HepG2 (cell line): ENCODE data around the gene JPH4. TPM values are rescaled to one million over a fixed set of nuclear protein-coding genes. Genes with fewer than 3 reads are reported as not detected.

ENCODE experiments used
- AKAP8 ChIP-seq: sonication (generic); formaldehyde crosslinking; IDR thresholded peaks from 2 replicates; pipeline ENCODE4 v1.5.1; 2020; ENCODE audit warnings: mild to moderate bottlenecking, missing genetic modification reagents
- BORCS8-MEF2B ChIP-seq: sonication (generic); formaldehyde crosslinking; IDR thresholded peaks from 2 replicates; pipeline ENCODE4 v1.8.0; 2022; ENCODE audit warnings: mild to moderate bottlenecking, missing genetic modification reagents
- DNMT1 ChIP-seq: sonication (generic); formaldehyde crosslinking; IDR thresholded peaks from 2 replicates; pipeline ENCODE4 v1.5.1; 2020; ENCODE audit warnings: mild to moderate bottlenecking, missing genetic modification reagents
- DPF2 ChIP-seq: sonication (generic); formaldehyde crosslinking; IDR thresholded peaks from 2 replicates; pipeline ENCODE4 v1.4.0; 2020; ENCODE audit warnings: mild to moderate bottlenecking, low read depth, missing genetic modification reagents, borderline replicate concordance
- FOXK1 ChIP-seq: sonication (generic); formaldehyde crosslinking; IDR thresholded peaks from 2 replicates; pipeline ENCODE4 v1.4.0; 2020; ENCODE audit warnings: low read depth, missing genetic modification reagents, borderline replicate concordance
- GATAD2A ChIP-seq: IDR thresholded peaks from 2 replicates; pipeline ENCODE4 v1.6.1; 2016
- HMG20B ChIP-seq: conservative IDR thresholded peaks from 2 replicates; pipeline ENCODE4 v1.6.1; 2016; ENCODE audit warnings: missing genetic modification reagents, missing compliant biosample characterization
- HNF4A ChIP-seq: sonication (generic); formaldehyde crosslinking; IDR thresholded peaks from 2 replicates; pipeline ENCODE4 v1.4.0; 2020; ENCODE audit warnings: missing genetic modification reagents
- HOXA5 ChIP-seq: sonication (generic); formaldehyde crosslinking; IDR thresholded peaks from 2 replicates; pipeline ENCODE4 v1.4.0; 2020; ENCODE audit warnings: missing genetic modification reagents
- KLF6 ChIP-seq: IDR thresholded peaks from 2 replicates; pipeline ENCODE4 v1.8.0; 2016; ENCODE audit warnings: missing biosample characterization, missing genetic modification reagents
- NFKB2 ChIP-seq: sonication (generic); formaldehyde crosslinking; IDR thresholded peaks from 2 replicates; pipeline ENCODE4 v1.4.0; 2020; ENCODE audit warnings: missing genetic modification reagents, borderline replicate concordance
- PHB2 ChIP-seq: fragments of 450-650 bp; IDR thresholded peaks from 2 replicates; pipeline ENCODE4 v1.6.1; 2018; ENCODE audit not compliant: partially characterized antibody
- PRDM15 ChIP-seq: sonication (generic); formaldehyde crosslinking; IDR thresholded peaks from 2 replicates; pipeline ENCODE4 v1.4.0; 2020; ENCODE audit warnings: missing genetic modification reagents
- SNAPC5 ChIP-seq: sonication (generic); formaldehyde crosslinking; IDR thresholded peaks from 2 replicates; pipeline ENCODE4 v1.8.1; 2023; ENCODE audit warnings: mild to moderate bottlenecking, missing genetic modification reagents, borderline replicate concordance
- THAP11 ChIP-seq: IDR thresholded peaks from 2 replicates; pipeline ENCODE4 v1.6.1; 2016; ENCODE audit warnings: missing biosample characterization, missing genetic modification reagents
- ZC3H13 ChIP-seq: sonication (generic); formaldehyde crosslinking; IDR thresholded peaks from 2 replicates; pipeline ENCODE4 v1.8.1; 2023; ENCODE audit warnings: mild to moderate bottlenecking, missing genetic modification reagents, moderate library complexity
- ZNF3 ChIP-seq: IDR thresholded peaks from 2 replicates; pipeline ENCODE4 v1.7.0; 2017; ENCODE audit warnings: inconsistent platforms
- ZNF333 ChIP-seq: sonication (generic); formaldehyde crosslinking; IDR thresholded peaks from 2 replicates; pipeline ENCODE4 v1.4.0; 2020; ENCODE audit warnings: mild to moderate bottlenecking, missing genetic modification reagents, borderline replicate concordance
- ZNF350 ChIP-seq: sonication (generic); formaldehyde crosslinking; IDR thresholded peaks from 2 replicates; pipeline ENCODE4 v1.4.0; 2020; ENCODE audit warnings: mild to moderate bottlenecking, low read depth, missing genetic modification reagents, borderline replicate concordance
- ZNF619 ChIP-seq: sonication (generic); formaldehyde crosslinking; IDR thresholded peaks from 2 replicates; pipeline ENCODE4 v1.4.0; 2020; ENCODE audit warnings: mild to moderate bottlenecking, missing genetic modification reagents
- polyA plus RNA-seq, 8 experiments: library from polyadenylated mRNA; depleted of rRNA in 3 of 8; stranded (reverse) in 7 of 8; unstranded in 1 of 8; fragments of >200 nt; fragmentation: Illumina TruSeq in 4 of 8; extraction: Trizol in 4 of 8; gene quantifications; 2 replicates each; pipeline versions ENCODE4 v1.2.1 to v1.2.3, GENCODE V29; 2011 to 2016; ENCODE audit warnings: low read depth in 4 of 8, missing spikeins in 1 of 8, mixed read lengths in 1 of 8; ENCODE audit not compliant: insufficient read depth in 1 of 8
- total RNA-seq, 5 experiments: library from RNA; depleted of rRNA; stranded (reverse); fragments of >200 nt; fragmentation: Illumina TruSeq; extraction: Trizol; gene quantifications; 2 replicates each; pipeline ENCODE4 v1.2.3, GENCODE V29; 2016; ENCODE audit warnings: low read depth in 1 of 5
- TF ChIP-seq, protein P1 (sequence below): sonication (generic); formaldehyde crosslinking; IDR thresholded peaks from 2 replicates; pipeline ENCODE4 v1.4.0; 2020; ENCODE audit warnings: mild to moderate bottlenecking, missing genetic modification reagents
- TF ChIP-seq, protein P2 (sequence below): sonication (generic); formaldehyde crosslinking; IDR thresholded peaks from 2 replicates; pipeline ENCODE4 v1.4.0; 2020; ENCODE audit warnings: missing genetic modification reagents
- TF ChIP-seq, protein P3 (sequence below): IDR thresholded peaks from 2 replicates; pipeline ENCODE4 v1.6.1; 2016; ENCODE audit warnings: missing biosample characterization, missing genetic modification reagents, low read depth

The JPH4 gene
- total and polyA plus RNA-seq, 2 of the 13 experiments (the other 11 are each of a cell fraction or from before 2014, with no cell fraction given): 0.08 to 0.22 TPM

GRCh38 chr14:23610090-23610814, 31.7 kb upstream of the JPH4 start (continued):
- TF ChIP-seq, protein P1, sequence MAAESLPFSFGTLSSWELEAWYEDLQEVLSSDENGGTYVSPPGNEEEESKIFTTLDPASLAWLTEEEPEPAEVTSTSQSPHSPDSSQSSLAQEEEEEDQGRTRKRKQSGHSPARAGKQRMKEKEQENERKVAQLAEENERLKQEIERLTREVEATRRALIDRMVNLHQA: no peak
- TF ChIP-seq AKAP8 (CRISPR knock-in tag) (no peak), BORCS8-MEF2B (no peak; the same call in 1 of the 2 replicates), ZNF619 (CRISPR knock-in tag) (peak; percentile 24; the same call in 1 of the 2 replicates), ZNF350 (CRISPR knock-in tag) (no peak), THAP11 (CRISPR knock-in tag) (peak; percentile 39; the same call in 1 of the 2 replicates), DNMT1 (CRISPR knock-in tag) (no peak), ZNF333 (no peak), HMG20B (peak; percentile 83), FOXK1 (CRISPR knock-in tag) (peak; percentile 79; the same call in 1 of the 2 replicates), NFKB2 (no peak), ZC3H13 (CRISPR knock-in tag) (no peak), PRDM15 (no peak; the same call in 1 of the 2 replicates), ZNF3 (no peak), PHB2 (no peak), KLF6 (no peak), HOXA5 (CRISPR knock-in tag) (peak; percentile 87; the same call in 1 of the 2 replicates), SNAPC5 (CRISPR knock-in tag) (no peak; the same call in 1 of the 2 replicates), GATAD2A (CRISPR knock-in tag) (peak; percentile 93), HNF4A (CRISPR knock-in tag) (peak; percentile 98), DPF2 (CRISPR knock-in tag) (peak; percentile 89)
- TF ChIP-seq, protein P2, sequence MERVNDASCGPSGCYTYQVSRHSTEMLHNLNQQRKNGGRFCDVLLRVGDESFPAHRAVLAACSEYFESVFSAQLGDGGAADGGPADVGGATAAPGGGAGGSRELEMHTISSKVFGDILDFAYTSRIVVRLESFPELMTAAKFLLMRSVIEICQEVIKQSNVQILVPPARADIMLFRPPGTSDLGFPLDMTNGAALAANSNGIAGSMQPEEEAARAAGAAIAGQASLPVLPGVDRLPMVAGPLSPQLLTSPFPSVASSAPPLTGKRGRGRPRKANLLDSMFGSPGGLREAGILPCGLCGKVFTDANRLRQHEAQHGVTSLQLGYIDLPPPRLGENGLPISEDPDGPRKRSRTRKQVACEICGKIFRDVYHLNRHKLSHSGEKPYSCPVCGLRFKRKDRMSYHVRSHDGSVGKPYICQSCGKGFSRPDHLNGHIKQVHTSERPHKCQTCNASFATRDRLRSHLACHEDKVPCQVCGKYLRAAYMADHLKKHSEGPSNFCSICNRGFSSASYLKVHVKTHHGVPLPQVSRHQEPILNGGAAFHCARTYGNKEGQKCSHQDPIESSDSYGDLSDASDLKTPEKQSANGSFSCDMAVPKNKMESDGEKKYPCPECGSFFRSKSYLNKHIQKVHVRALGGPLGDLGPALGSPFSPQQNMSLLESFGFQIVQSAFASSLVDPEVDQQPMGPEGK: peak; percentile 86
- TF ChIP-seq, protein P3, sequence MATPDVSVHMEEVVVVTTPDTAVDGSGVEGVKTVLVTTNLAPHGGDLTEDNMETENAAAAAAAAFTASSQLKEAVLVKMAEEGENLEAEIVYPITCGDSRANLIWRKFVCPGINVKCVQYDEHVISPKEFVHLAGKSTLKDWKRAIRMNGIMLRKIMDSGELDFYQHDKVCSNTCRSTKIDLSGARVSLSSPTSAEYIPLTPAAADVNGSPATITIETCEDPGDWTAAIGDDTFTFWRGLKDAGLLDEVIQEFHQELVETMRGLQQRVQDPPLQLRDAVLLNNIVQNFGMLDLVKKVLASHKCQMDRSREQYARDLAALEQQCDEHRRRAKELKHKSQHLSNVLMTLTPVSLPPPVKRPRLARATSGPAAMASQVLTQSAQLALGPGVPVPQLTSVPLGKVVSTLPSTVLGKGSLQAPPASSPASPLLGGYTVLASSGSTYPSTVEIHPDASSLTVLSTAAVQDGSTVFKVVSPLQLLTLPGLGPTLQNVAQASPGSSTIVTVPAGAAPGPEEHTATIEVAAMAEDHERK (CRISPR knock-in tag): no peak
